Epithelial cell of esophagus (primary cell): Measurements from ENCODE around the gene ZDHHC14.
A peak's percentile ranks its signal among the peaks of the same experiment; 100 is the strongest.

Experiments
- DNase-seq: peaks from one replicate; pipeline ENCODE4 v3.0.0; 2010; ENCODE audit warnings: low read depth
- H3K4me3 ChIP-seq: 2 replicates; pipeline ENCODE4 v1.5.1; 2011; ENCODE audit warnings: mild to moderate bottlenecking, low read length, control low read depth
- TF ChIP-seq, protein P1 (sequence below): IDR thresholded peaks from 2 replicates; pipeline ENCODE4 v1.5.1; 2011; ENCODE audit warnings: low read depth, mild to moderate bottlenecking, low read length, control low read depth, inconsistent platforms; ENCODE audit not compliant: insufficient read depth; ENCODE audit errors: missing control alignments

ZDHHC14 gene

DNA sequence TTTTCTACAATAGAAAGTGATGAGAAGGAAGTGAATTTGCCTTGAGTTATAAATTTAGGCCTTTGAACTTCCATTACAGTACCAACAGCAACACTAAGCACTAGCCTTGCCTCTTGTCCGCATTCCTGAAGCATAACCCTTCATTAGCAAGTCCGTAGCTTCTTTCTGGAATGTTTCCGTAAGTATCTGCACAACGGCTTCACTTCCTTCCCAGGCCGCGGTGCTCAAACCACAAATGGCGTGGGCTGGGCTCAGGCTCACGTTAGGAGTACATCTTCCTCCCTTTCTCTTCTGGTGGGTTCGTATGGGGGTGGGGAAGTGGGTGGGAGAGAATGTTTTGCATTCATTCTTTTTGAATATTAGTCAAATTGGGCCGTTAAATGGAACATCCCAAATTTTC, 248.2 kb downstream of the ZDHHC14 start:
- no peak overlapping the region for H3K4me3 ChIP-seq
- DNase-seq: no peak
- TF ChIP-seq, protein P1, sequence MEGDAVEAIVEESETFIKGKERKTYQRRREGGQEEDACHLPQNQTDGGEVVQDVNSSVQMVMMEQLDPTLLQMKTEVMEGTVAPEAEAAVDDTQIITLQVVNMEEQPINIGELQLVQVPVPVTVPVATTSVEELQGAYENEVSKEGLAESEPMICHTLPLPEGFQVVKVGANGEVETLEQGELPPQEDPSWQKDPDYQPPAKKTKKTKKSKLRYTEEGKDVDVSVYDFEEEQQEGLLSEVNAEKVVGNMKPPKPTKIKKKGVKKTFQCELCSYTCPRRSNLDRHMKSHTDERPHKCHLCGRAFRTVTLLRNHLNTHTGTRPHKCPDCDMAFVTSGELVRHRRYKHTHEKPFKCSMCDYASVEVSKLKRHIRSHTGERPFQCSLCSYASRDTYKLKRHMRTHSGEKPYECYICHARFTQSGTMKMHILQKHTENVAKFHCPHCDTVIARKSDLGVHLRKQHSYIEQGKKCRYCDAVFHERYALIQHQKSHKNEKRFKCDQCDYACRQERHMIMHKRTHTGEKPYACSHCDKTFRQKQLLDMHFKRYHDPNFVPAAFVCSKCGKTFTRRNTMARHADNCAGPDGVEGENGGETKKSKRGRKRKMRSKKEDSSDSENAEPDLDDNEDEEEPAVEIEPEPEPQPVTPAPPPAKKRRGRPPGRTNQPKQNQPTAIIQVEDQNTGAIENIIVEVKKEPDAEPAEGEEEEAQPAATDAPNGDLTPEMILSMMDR: no peak

DNA sequence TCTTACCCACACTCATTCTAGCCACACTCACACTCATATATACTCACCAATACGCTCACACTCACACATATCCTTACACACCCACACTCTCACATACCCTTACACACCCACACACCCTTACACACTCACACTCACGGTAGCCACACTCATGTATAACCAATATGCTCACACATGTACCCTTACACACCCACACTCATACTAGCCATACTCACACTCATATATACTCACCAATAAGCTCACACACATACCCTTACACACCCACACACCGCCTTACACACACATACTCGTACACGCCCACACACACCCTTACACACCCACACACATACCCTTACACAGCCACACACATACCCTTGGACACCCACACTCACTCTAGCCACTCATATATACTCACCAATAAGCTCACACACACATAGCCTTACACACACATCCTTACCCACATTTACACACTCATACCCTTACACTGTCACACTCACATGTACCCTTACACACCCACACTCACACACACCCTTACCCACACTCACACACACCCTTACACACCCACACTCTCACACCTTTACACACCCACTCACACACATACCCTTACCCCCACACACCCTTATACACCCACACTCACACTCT, 249.6 kb downstream of the ZDHHC14 start:
- TF ChIP-seq, protein P1: no peak
- DNase-seq: no peak
- H3K4me3 ChIP-seq: no peak overlapping the region

DNA sequence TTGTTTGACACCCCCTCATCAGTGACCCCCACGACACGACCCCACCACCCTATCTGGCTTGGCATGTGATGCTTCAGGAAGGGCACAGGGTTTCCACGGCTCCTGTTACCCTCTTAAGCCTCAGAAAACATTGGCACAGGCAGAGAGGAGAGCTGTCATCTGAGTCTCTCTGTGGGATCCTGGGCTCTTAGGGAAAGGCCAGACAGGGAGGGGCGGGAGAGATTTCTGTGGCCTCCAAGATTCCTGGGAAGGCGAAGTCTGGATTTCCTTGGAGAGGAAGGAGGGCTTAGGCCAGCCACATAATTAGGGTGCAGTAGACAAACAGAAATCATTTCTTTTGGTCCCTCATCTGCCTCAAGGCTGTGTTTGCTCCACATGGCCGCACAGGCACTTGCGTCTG, 250.4 kb downstream of the ZDHHC14 start:
- no peak for DNase-seq
- H3K4me3 ChIP-seq: no peak overlapping the region
- TF ChIP-seq, protein P1: no peak

DNA sequence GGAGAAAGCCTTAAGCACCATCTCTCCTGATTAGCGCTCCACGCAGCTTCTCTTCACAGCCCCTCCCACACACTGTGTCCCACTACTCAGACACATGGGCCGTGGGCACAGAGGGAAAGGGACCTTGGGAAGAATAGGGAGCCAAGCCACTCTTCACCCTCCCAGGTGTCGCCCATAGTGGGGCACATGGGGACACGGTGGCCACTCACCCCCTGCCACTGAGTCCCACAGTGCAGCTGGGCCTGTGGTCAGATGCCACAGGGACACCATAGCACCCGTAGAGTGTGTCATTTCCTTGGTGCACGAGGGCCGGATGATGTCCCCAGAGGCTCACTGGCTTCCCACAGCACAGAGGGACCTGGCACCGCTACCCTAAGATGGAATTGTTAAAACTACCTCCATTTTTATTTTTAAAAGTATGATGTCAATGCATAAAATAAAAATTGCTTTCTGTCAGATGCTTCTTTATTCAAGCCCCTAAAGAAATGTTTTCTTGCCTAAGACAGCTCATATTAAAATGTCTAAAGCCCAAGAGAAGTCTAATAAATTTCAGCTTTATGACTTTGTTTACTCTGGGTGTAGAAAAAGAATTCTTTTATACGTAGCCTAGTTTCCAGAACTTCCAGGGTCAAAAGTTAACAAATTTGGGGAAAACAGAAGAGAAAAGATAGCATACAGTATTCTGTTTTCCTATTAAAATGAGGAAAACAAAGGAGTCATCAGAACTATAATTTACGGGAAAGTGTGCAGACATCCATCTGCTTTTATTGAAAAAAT, 251.0 kb downstream of the ZDHHC14 start:
- no peak for DNase-seq
- TF ChIP-seq, protein P1: no peak
- no peak overlapping the region for H3K4me3 ChIP-seq

DNA sequence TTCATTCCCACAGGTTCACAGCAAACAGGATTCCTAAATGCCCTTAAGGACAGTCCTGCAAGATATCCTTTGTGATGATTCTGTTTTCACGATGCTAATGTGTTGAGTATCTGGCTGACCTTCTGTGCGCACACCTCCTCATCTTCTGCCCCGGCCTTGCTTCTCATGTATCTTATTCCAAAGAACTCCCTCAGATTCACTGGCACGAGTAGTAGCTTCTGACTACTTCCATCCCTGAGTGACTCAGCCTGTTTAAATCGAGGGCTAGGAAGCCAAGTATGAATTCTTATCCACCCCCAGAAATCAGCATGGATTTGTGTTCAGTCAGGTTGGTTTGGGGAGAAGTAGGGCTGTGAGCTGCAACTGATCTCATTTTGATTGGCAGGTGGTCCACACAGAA, 251.8 kb downstream of the ZDHHC14 start:
- TF ChIP-seq, protein P1: no peak
- DNase-seq: peak; percentile 36
- no peak overlapping the region for H3K4me3 ChIP-seq

DNA sequence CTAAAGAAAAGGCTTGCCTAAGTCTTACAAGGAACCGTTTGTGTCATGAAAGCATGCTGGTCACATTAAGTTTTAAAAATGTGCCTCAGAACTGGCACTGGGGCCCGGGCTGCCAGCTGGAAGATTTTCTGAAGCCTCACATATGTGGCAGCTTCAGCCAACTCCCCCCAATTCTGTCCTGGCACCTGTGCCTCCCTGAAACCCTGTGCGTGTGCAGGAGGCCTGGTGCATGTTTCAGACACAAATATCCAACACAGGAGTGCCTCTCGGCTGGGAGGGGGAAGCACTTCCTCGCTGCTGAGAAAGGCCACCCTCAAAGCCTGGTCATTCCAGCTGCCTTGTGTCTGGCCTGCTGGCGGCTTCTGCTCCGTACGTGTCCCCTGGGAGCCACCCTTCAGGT, 253.6 kb downstream of the ZDHHC14 start:
- no peak overlapping the region for H3K4me3 ChIP-seq
- no peak for DNase-seq
- TF ChIP-seq, protein P1: no peak
